ENCODE data around the gene DACH1.

GRCh38 chr13:71814806-71815360 is 52.1 kb downstream of the DACH1 start:
- TF ChIP-seq IRF1 (CRISPR knock-in tag; IDR thresholded peaks at IDR 0.05) (no peak), ZNF281 (CRISPR knock-in tag; IDR thresholded peaks at IDR 0.05) (no peak), CTCF (IDR thresholded peaks at IDR 0.05) (no peak), TEAD4 (CRISPR knock-in tag; IDR thresholded peaks at IDR 0.05) (no peak), ZBTB21 (CRISPR knock-in tag; IDR thresholded peaks at IDR 0.05; ENCODE audit: borderline replicate concordance) (no peak), PREB (CRISPR knock-in tag; IDR thresholded peaks at IDR 0.05; ENCODE audit: borderline replicate concordance) (no peak), TCF7 (CRISPR knock-in tag; IDR thresholded peaks at IDR 0.05; ENCODE audit: low read depth) (no peak), NFE2L1 (CRISPR knock-in tag; IDR thresholded peaks at IDR 0.05) (no peak), ETV6 (CRISPR knock-in tag; IDR thresholded peaks at IDR 0.05) (no peak), AFF4 (CRISPR knock-in tag; IDR thresholded peaks at IDR 0.05; ENCODE audit: borderline replicate concordance) (no peak), ELF4 (CRISPR knock-in tag; IDR thresholded peaks at IDR 0.05; ENCODE audit: low read depth) (no peak), GABPB1 (CRISPR knock-in tag; IDR thresholded peaks at IDR 0.05) (no peak), MAX (CRISPR knock-in tag; IDR thresholded peaks at IDR 0.05) (no peak)
